ENCODE measurements around the gene FRMD4A.

DNA sequence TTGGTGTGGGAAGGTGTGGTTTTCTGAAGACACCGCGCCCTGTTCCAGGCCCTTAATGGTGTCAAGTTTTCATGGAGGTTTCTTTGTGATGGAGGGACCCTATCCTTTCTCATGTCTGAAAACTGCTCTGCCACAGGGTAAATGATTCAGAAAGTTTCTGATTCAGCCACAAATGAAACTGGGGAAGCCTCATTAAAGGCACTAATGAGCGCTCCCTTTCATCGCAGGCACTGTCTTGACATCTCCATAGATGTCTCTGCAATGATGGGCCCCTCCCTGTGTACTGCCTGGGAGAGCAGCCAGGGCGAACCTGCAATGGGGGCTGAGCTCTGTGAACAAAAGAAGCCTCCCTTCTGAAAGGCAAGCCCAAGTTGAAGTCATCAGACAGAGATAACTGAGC lies 388.7 kb downstream of the FRMD4A start:
- TF ChIP-seq NFRKB (IDR thresholded peaks at IDR 0.05) (no peak), SP1 (IDR thresholded peaks at IDR 0.05) (no peak), FOXM1 (IDR thresholded peaks at IDR 0.05; ENCODE audit: borderline replicate concordance) (no peak), HDGF (IDR thresholded peaks at IDR 0.05; ENCODE audit: borderline replicate concordance) (no peak), SUZ12 (IDR thresholded peaks at IDR 0.05) (no peak), FOXK2 (IDR thresholded peaks at IDR 0.05) (no peak), ARNT (IDR thresholded peaks at IDR 0.05) (no peak), TARDBP (IDR thresholded peaks at IDR 0.05) (no peak), BHLHE40 (IDR thresholded peaks at IDR 0.05; ENCODE audit: borderline replicate concordance) (no peak)
- TF ChIP-seq, protein P1, sequence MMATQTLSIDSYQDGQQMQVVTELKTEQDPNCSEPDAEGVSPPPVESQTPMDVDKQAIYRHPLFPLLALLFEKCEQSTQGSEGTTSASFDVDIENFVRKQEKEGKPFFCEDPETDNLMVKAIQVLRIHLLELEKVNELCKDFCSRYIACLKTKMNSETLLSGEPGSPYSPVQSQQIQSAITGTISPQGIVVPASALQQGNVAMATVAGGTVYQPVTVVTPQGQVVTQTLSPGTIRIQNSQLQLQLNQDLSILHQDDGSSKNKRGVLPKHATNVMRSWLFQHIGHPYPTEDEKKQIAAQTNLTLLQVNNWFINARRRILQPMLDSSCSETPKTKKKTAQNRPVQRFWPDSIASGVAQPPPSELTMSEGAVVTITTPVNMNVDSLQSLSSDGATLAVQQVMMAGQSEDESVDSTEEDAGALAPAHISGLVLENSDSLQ (IDR thresholded peaks at IDR 0.05): no peak
